Ovary (tissue), 3 donors: ENCODE data around the gene ANKLE1.

ENCODE experiments used
- CTCF ChIP-seq, 3 donors: fragments of 450-650 bp in 2 of 3; fragments of 200-600 bp in 1 of 3; IDR thresholded peaks; one replicate each; pipeline versions ENCODE4 v1.5.1 to v1.8.0; 2016 to 2022; ENCODE audit warnings: antibody characterized with exemption in 3 of 3, mild to moderate bottlenecking in 1 of 3
- POLR2A ChIP-seq: fragments of 450-650 bp; IDR thresholded peaks from one replicate; pipeline ENCODE4 v1.6.1; 2017; ENCODE audit warnings: antibody characterized with exemption, mild to moderate bottlenecking, moderate library complexity
- donor health status: DM: no; HTN: no; CAD: no.

- TF ChIP-seq CTCF (IDR thresholded peaks at IDR 0.05) (no peak), POLR2A (no peak)
Measured at GRCh38 chr19:17275441-17276175, 6.1 kb upstream of the ANKLE1 start.
